ENCODE results near the gene KLF15. TPM values are rescaled to one million over a fixed set of nuclear protein-coding genes. Genes with fewer than 3 reads are reported as not detected.

KLF15 gene
- total and polyA plus RNA-seq, 2 of the 8 experiments (the other 6 are each of a cell fraction or from before 2014, with no cell fraction given): 15.7 to 19.5 TPM

DNA sequence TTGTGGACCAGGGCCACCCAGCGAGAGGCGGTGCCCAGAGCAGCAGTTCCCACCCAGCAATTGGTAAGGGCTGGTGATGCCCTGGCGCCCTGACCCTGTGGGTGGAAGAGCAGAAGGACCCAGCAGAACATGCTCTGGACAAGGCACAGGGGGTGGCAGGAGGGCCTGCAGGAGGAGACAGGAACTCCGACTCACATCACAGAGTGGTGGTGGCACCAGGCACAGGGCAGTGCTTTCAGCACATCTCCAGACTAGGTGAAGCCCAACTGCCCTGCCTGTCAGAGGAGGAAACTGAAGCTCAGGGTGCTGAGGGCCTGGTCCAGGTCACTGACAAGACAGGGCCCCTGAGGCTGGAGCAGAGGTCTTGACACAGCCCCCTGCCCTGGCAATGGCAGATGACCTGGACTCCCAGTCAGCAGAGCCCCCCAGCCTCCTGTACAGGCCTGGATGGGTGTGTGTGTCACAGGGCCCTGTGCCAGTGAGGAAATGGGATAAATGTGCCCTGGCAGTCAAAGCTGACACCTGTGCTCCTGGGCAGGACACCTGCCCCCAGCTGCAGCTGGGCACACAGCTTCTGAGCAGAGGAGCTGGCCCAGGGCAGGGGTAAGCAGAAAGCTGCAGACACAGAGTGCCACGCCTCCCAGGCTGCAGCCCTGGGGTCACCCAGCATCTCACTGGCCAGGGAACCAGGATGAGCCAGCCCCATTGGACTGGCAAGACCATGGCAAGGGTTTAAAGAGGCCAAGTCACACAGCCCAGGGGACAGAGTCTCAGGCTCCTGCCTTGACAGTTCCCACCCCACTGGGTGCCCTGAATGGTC is 11.4 kb downstream of the KLF15 start:
- no peak overlapping the region for H3K14ac ChIP-seq (ENCODE audit: insufficient read length)
- no peak overlapping the region for H3K4me2 ChIP-seq (ENCODE audit: insufficient read depth in 1 of 2, low read depth in 2 of 2, low read length in 2 of 2)
- peaks cover 2% of the 10 kb centered on the region; the same call in 1 of the 2 replicates for H3K79me1 ChIP-seq (ENCODE audit: low read depth, low read length)
- ChIA-PET POLR2A (ENCODE audit: partially characterized antibody) (interaction anchor here (1.4 kb wide), 1 partner anchor 12 kb away, joined by 3 read pairs; no protein-coding TSS in a partner anchor), CTCF (ENCODE audit: partially characterized antibody) (interaction anchor here (0.7 to 2.0 kb wide), 6 partner anchors 7 to 213 kb away, joined by 3 to 6 read pairs (median 4); no protein-coding TSS in a partner anchor)
- H3K27ac ChIP-seq (ENCODE audit: low read depth, low read length): no peak overlapping the region
- peaks cover 0 to 6% (median 3%) of the 10 kb centered on the region in 4 experiments; a peak in 5 of 7 replicates for H3K4me1 ChIP-seq (replicated peaks in 1 of 4; ENCODE audit: control insufficient read depth in 3 of 4, insufficient read depth in 4 of 4, low read length in 3 of 4)
- H3K36me3 ChIP-seq (ENCODE audit: control insufficient read depth in 2 of 4, insufficient read depth in 4 of 4, low read length in 3 of 4): peaks cover 0 to 4% (median 2%) of the 10 kb centered on the region in 4 experiments; a peak in 2 of 8 replicates
- H3K56ac ChIP-seq (replicated peaks; ENCODE audit: insufficient read length, low read depth, low read length): no peak overlapping the region
- no peak for FAIRE-seq
- H3K27me3 ChIP-seq (replicated peaks in 1 of 4; ENCODE audit: control insufficient read depth in 3 of 4, extremely low read depth in 1 of 4, insufficient read depth in 3 of 4, low read length in 3 of 4): no peaks in the 10 kb centered on the region
- no peak overlapping the region for H3K23ac ChIP-seq (ENCODE audit: insufficient read length)
- no peaks in the 10 kb centered on the region; a peak in 1 of 4 replicates for H3K79me2 ChIP-seq (ENCODE audit: control insufficient read depth in 1 of 2, insufficient read depth in 2 of 2, low read length in 2 of 2)
- H2BK5ac ChIP-seq (ENCODE audit: low read depth, low read length): no peak overlapping the region; the same call in 1 of the 2 replicates
- H3K9ac ChIP-seq (replicated peaks in 1 of 4; ENCODE audit: extremely low read depth in 1 of 4, low read depth in 3 of 4, low read length in 3 of 4): peak overlapping the region in 1 of 4 experiments; percentile 35; a peak in 1 of 7 replicates
- H4K8ac ChIP-seq (ENCODE audit: extremely low read depth, insufficient read depth, low read length): no peak overlapping the region
- TF ChIP-seq GTF2F1 (IDR thresholded peaks at IDR 0.05; ENCODE audit: borderline replicate concordance, low read depth, low read length) (no peak), POU5F1 (IDR thresholded peaks at IDR 0.05; ENCODE audit: low read depth, low read length) (no peak), SRF (IDR thresholded peaks at IDR 0.05; ENCODE audit: low read depth, low read length) (no peak), CHD2 (IDR thresholded peaks at IDR 0.05; ENCODE audit: low read length) (no peak), FOSL1 (IDR thresholded peaks at IDR 0.05; ENCODE audit: insufficient read depth, low read depth, low read length) (no peak)
- H2BK120ac ChIP-seq (replicated peaks; ENCODE audit: low read depth, low read length): no peak overlapping the region
- no peak overlapping the region for H2BK12ac ChIP-seq (ENCODE audit: low read depth, low read length)
- no peak overlapping the region for H3K4me3 ChIP-seq (ENCODE audit: extremely low read depth in 1 of 4, insufficient read depth in 2 of 4, low read depth in 3 of 4, low read length in 4 of 4)
- H2BK15ac ChIP-seq (ENCODE audit: low read length): no peak overlapping the region
- H4K91ac ChIP-seq (replicated peaks; ENCODE audit: insufficient read length, low read length): no peak overlapping the region
- no peak overlapping the region for H3K4ac ChIP-seq (replicated peaks; ENCODE audit: insufficient read length, low read depth, low read length)
- H2BK20ac ChIP-seq (ENCODE audit: low read length): no peak overlapping the region
- DNase-seq (ENCODE audit: low read depth in 1 of 2, low spot score in 2 of 2): peak in 1 of 2 experiments; percentile 39
- no peaks in the 10 kb centered on the region for H3K23me2 ChIP-seq (ENCODE audit: low read depth, low read length)
- H4K20me1 ChIP-seq (replicated peaks in 1 of 2; ENCODE audit: control insufficient read depth in 1 of 2, insufficient read depth in 2 of 2, low read length in 2 of 2): peaks cover 0 to 21% of the 10 kb centered on the region in 2 experiments
- no peak overlapping the region for H3K18ac ChIP-seq (ENCODE audit: extremely low read depth, low read length)
- H2AFZ ChIP-seq (ENCODE audit: low read length): no peak overlapping the region
- H2AK5ac ChIP-seq (ENCODE audit: low read depth, low read length): no peak overlapping the region
- 89% methylated on average over 5 of the region's 5 CpGs; no CpG with 5 or more reads in 1 of the 2 experiments for WGBS, 2 experiments (ENCODE audit: extremely low coverage in 1 of 2, insufficient coverage in 1 of 2, insufficient read length in 1 of 2, insufficient replicate concordance in 2 of 2, low coverage in 1 of 2, low lambda C conversion rate in 2 of 2, missing lambda C conversion rate in 1 of 2)
- no peaks in the 10 kb centered on the region for H3K9me3 ChIP-seq (ENCODE audit: insufficient read depth in 2 of 2, low read depth in 1 of 2, low read length in 1 of 2)
- H4K5ac ChIP-seq (ENCODE audit: insufficient read length, low read depth, low read length): no peak overlapping the region

All from H1 (cell line).